GM21576 (cell line): ENCODE measurements around the gene CFP.
"Not testable (repeated sequence)": the region's sequence is repeated elsewhere in the genome, so short reads cannot be mapped to it uniquely, and the experiment has no call there.

Source experiments
- ATAC-seq: cut with Tn5 transposase; IDR thresholded peaks from one replicate; pipeline ENCODE4 v1.9.1; 2021; ENCODE audit warnings: mild to moderate bottlenecking, moderate library complexity; ENCODE audit not compliant: unreplicated experiment

The CFP gene

DNA sequence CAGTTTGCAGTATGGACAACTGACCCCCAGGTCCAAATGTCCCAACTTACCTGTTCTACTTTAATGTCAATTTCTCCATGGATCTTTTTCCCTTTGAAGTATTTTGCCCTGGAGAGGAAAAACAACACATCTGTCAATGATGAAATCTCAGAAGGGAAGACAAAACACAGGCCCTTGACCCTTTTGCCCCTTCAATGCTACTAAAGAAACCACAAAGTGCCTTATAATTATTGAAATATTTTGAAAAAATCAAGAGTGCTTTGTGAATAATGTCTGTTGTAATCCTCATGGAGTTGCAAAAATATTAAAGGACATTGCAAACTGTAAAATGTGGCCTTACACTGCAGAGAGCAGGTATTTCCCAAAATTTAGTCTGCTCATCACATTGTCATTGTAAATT is 22.6 kb downstream of the CFP start:
- no peak for ATAC-seq

DNA sequence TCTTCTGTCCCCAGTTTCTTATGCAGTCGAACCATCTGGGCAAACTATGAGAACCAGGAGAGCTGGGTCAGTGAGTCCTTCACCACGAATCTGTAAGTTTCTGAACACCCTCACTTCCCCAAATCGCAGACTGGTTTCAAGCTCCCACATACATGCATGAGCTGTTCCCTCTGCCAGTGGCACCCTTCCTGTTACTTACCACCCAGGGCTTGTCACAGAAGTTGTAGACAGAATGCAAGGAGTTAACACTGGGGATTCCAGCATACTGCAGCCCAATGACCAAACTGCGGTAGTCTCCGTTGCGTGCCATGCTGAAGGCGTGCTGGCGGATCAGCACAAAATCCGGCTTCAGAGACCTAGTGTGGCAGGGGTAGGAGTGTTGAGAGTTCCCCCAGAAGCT is 24.7 kb downstream of the CFP start:
- no peak for ATAC-seq

DNA sequence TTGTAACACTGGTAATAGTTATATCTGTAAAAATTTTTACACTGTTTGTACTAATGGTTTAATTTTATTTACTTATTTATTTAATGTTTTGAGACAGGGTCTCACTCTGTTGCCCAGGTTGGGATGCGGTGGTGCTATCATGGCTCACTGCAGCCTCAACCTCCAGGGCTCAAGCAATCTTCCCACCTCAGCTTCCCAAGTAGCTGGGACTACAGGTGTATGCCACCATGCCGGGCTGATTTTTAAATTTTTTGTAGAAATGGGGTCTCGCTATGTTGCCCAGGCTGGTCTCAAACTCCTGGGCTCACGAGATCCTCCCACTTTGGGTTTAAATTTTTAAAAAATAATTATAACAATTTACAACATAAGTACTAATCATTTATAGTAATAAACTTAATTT is 26.6 kb downstream of the CFP start:
- not testable (repeated sequence) for ATAC-seq

DNA sequence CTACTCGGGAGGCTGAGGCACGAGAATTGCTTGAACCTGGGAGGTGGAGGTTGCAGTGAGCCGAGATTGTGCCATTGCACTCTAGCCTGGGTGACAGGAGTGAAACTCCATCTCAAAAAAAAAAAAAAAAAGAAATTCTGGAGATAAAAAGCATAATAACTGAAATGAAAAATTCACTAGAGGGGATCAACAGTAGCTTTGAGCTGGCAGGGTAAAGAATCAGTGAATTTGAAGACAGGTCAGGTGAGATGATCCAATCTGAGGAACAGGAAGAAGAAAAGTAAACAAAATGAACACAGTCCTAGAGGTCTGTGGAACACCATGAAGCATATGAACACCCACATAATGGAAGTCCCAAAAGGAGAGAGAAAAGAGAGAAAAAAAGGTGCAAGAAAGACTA is 32.5 kb downstream of the CFP start:
- ATAC-seq, result no peak

DNA sequence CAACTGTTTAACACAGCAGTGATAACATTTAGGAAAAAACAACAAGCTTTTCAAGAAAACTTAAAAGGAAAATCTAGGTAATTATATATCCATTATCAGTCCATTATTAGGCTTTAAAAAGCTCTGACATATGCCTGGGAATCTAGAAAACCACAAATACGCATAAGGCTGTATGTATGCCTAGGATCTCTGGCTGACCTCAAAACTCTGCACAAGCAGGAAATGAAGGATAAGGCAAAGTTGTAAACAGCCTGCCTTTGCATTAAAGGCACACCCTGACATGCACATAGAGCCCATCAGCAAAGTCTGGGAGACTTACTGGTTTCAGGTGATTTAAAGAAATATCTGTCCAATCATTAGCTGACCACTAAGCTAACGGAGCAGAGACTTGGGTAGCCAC is 33.5 kb downstream of the CFP start:
- ATAC-seq, result no peak

DNA sequence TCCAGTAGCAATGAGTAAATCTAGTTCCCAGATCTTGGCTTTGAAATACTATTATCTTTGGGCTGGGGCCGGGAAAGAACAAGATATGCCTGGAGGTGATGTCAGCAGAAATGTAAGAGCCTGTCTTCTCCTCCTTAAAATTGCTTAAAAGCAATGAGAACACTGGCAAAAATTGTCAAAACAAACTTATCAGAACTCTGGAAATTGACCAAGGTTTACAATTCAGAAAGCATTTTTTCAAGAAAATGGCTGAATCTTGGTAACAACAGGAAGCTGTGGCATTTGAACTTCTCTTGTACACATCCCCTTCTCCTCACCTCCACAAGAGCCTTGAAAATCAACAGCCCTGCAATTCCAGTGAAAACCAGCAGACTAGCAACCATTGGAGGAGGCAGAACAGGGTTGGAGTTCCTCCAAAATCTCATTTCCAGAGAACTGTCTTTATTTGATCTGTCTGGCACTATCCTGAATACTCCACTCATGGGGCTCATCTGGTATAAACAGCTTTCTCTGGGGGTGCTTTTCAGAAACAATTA is 33.9 kb downstream of the CFP start:
- ATAC-seq, result no peak

DNA sequence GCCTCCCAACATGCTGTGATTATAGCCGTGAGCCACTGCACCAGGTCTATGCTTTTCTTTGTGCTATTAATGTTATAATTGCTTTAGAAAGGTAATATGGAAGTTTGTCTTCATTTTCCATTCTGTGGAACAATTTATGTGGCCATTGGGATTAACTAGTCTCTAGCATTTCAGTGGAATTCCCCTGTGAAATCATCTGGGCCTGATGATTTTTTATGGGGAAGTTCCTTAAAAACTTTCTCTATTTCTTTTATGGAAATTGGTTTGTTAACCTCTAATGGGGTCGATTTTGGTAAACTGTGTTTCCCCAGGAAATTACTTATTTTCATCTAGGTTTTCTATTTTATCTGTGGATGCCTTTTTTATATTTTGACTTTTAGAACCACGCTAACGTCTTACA is 36.2 kb downstream of the CFP start:
- no peak for ATAC-seq

DNA sequence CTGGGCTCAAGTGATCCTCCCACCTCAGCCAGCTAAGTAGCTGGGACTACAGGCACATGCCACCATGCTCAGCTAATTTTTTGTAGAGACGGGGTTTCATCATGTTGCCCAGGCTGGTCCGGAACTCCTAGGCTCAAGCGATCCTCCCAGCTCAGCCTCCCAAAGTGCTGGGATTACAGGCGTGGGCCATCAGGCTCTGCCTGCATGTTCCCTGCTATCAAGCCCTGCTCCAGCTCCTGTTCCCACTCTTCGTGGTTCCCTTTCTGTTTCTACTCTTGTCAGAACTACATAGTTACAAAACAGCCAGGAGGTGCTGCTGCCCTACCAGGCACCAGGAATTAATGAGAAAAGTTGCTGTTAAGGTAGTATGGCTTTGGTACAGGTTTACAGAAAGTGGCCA is 38.7 kb downstream of the CFP start:
- ATAC-seq, result no peak

DNA sequence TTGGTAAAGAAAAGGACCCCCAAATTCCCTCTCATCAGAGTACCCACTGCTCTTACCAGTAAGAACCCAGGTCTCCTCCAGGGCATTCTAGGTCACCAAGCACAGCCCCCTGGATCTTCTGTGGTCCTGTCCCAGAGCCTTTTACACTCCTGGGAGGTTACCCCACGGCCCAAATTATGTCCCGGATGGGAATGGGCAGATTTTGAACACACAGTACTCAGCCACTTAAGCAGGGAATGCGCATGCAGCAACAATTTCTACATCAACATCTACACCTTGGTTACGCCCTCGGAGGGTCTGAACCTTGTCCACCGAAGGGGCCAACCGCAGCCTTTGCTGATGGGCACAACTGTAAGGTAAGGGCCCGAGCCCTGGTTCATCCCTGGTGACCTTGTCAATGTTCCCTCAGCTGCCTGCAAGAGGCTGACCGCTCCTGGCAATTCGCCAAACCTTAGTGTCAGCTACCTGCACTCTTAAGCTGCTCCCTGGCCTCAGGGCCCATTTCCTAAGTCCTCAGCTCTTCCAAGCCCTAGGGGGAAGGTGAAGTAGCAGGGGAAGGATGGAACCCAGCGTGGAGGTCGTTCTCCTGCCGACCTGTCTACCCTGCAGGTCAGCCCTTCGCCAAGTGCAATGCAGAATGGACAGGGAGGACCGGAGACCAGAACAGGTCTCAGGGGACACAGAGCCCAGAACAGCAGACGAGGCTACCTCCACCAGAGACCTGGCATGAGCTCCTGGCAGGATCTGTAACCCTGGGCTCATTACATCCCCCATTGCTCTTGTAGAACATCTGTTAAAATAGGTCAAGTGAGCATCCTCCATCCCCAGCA is 41.6 kb downstream of the CFP start:
- ATAC-seq, result no peak

DNA sequence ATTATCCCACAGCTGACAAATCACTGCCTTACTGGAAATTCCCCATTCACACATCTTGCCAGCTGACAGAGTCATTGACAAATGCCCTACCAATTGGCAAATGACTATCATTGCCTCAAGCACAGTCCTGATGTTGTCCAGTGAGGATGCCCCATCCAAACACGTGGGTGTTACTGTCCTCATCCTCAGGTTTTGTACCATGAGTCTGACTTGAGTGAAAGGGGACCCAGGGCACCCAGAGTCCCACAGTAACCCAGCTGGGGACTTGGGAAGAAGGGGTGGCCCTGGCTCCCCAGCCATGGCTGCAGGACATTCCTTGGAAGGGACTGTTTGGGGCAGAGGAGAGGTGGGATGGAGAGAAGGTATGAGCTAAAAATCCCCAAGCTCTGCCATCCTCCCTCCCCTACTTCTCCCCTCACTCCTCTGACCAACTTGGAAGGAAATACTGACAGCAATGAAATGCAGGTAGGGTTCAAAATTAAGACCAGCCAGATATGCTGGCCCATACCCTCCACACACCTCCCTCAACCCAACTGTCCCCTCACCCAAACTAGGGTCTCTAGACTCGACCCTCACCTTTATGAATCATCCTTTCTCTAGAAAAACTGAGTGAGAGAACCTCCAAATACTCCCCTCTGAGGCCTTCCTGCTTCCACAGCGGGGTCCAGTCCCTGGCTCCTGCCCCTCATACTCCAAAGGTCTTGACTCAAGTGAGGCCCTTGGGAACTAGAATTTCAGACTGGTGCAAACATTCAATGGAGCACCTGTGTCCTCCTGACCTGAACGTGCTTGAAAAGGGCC is 42.4 kb downstream of the CFP start:
- ATAC-seq, result no peak

DNA sequence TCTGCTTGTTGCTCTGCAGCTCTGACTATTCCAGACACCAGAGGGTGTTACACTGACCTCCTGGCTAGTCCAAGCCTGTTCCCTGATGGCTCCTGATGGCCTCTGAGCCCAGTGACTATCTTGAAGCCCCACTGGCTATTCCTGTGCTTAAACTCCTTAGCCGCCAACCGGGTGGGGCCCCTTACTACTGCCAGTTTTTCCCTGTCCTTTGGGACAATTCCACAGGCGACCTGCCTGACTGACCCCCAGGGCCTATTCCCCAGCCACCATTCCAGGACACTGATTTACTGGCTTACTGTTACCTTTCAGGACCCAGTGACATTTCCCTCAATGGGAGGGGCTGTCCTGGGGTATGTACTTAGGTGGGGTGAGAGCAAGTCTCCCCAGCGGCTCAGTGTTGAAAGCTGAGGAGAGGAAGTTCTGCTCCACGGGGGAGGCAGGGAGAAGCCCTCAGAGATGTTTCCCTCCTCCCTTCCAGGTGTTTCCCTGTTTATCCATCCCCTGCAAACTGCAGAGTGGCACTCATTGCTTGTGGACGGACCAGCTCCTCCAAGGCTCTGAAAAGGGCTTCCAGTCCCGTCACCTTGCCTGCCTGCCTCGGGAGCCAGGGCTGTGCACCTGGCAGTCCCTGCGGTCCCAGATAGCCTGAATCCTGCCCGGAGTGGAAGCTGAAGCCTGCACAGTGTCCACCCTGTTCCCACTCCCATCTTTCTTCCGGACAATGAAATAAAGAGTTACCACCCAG is 43.5 kb downstream of the CFP start:
- ATAC-seq, result no peak

DNA sequence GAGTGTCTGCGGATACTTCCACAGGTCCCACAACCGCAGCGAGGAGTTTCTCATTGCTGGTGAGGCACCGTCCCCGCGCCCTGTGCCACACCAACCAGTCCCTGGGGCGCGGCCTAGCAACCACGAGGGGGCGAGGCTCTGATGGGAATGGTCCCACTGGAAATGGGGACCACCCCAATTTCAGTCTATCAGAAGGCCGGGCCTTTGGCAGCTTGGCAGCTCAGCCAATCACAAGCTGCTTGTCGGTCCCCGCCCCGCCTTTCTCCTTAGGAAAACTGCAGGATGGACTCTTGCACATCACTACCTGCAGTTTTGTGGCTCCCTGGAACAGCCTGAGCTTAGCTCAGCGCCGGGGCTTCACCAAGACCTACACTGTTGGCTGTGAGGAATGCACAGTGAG is 44.5 kb downstream of the CFP start:
- no peak for ATAC-seq

DNA sequence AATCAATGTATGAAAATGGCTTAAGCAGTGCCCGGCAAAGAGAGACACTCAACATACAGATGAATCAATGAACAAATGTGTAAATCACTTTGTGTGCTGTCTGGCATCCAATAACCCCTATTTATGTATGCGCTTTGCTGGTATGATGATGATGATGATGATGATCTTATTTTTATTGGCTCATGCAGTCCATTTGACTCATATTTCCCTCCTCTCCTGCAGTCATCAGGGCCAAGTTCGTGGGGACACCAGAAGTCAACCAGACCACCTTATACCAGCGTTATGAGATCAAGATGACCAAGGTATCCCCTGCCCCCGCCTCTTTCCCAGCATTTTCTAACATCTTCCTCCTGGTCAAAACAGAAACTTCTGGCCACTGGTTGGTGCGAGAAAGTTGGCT is 45.0 kb downstream of the CFP start:
- no peak for ATAC-seq

DNA sequence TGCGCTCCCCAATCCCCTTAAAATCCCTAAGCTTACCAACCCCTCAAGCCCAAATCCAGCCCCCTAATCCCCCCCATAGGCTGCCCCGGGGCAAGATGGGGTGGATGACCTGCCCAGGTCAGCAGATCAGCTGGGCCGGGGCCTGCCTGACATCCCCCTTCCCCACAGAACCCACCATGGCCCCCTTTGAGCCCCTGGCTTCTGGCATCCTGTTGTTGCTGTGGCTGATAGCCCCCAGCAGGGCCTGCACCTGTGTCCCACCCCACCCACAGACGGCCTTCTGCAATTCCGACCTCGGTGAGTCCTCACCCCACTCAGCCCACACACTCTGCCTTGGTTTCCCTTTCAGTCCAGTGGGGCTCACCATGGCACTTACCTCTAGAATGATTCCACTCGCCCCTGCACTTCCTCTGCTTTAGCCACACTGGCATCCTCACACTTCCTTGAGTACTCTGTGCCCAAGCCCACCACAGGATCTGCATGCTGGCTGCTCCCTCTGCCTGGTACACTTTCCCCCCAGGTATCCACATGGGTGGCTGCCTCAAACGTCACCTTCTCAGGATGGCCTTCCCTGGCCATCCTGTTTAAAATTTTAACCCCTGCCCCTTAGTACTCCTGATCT is 46.4 kb downstream of the CFP start:
- ATAC-seq, result no peak

DNA sequence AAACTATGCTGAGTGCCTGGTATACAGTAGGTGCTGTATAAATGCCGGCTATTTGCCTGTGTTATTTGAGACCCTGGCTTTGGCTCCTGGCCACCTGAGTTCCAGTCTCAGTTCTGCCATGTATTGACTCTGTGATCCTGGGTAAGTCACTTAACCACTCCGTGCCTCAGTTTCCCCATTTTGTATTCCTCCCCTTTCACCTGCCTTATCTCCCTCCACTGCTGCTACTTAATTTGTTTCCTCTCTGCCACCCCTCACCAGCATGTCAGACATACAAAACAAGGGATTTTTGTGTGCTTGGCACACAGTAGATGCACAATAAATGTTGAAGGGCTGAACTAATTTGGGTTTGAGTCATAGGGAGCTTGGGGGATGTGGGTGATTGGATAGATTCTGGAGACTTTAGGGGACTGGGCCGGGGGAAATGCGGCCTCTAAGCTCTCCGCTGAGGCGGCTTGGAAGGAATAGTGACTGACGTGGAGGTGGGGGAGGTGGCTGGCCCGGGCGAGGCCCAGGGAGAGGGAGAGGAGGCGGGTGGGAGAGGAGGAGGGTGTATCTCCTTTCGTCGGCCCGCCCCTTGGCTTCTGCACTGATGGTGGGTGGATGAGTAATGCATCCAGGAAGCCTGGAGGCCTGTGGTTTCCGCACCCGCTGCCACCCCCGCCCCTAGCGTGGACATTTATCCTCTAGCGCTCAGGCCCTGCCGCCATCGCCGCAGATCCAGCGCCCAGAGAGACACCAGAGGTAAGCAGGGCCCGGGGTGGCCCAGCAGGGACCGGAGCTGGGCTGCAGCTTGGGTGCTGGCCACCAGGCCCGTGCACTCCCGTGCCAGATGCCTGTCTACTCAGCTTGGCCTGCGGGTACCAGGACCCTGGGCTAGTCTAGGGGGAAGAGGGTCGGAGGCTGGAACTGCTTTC is 47.7 kb downstream of the CFP start, which contains the start of gene TIMP1:
Gene TIMP1, plus strand, starts transcription at position 706 of the 917 bp plus-strand sequence. CDS start 980 bp downstream, outside the sequence.
- ATAC-seq, result peak; percentile 85

DNA sequence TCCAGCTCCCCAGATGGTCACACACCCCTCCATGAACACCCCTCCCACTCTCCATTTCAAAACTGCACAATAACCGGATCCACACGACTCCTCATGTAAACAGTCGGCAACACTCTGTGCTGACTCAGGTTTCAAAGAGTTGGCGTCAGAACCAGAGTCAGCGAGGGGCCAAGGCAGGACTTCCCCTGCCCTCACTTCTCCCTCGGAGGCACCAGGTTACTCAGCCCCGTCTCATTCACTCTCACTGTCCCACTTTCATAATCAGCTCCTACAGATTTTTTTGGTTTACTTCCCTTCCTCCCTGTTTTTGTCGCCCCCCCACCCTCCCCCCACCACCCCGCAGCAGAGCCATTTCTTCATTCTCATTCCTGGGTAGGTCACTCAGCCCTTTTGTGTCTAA is 50.2 kb downstream of the CFP start:
- ATAC-seq, result no peak

DNA sequence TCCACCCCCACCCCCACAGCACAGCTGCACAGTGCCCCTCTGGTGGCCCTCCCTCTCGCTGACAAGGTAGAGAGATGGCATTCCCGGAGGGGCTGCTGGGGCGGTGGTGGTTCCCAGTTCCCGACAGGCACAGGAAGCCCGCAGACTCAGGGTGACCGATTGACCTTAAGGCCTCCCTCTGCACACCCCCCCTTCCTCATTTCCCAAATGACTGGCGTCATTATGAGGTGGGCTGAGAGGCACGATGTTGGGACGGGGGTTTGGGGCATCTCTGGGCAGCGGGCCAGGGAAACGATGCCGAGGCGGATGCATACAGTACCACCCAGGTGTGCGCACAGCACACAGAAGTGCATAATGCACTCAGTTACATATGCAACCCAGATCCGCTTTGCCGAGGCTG is 51.0 kb downstream of the CFP start:
- no peak for ATAC-seq

DNA sequence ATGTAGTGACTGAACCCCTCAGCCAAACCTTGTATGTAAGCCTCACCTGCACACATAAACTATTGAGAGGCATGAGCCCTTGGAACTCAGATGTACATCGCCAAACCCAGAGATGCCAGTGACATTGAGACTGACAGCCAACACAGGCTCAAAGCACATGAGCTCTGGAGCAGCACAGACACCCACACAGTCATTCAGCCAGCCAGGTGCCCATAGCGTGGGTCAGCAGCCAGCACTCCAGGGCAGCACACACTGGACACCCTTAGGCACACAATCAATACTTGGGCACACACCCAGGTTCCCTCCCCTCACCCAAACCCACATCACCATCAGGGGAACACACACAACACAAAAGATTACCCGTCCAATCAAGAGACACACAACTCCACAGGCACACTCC is 51.8 kb downstream of the CFP start:
- no peak for ATAC-seq

DNA sequence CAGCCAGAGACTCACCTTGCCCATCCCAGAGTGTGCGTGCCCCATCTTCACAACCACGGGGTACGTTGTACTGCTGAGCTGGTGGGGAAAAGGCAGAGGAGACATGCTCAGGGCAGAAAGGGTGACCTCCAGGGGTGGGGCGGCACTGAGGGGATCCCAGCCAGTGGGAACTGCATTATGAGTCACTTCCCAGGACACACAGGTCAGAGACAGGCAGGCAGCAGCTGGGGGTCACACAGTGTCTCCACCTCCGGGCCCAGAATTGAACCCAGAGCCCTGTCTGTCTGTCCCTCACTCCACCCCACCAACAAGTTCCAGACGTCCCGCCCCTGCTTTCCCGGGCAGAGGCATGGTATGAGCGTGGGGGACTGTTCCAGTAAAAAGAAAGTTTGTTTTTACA is 52.3 kb downstream of the CFP start:
- no peak for ATAC-seq
